Adipocyte (in vitro differentiated cells): ENCODE measurements around the gene POU2F3.

Experiments used
- DNase-seq: peaks from one replicate; pipeline ENCODE4 v3.0.0-alpha.2; 2015; ENCODE audit warnings: low read depth
- H3K27me3 ChIP-seq: replicated peaks from 2 replicates; pipeline ENCODE4 v1.7.0; 2013; ENCODE audit warnings: mild to moderate bottlenecking, low read length, moderate library complexity; ENCODE audit not compliant: control insufficient read depth, insufficient read depth
- H3K36me3 ChIP-seq: 2 replicates; pipeline ENCODE4 v1.7.0; 2013; ENCODE audit warnings: low read length, mild to moderate bottlenecking, moderate library complexity; ENCODE audit not compliant: control insufficient read depth, insufficient read depth, severe bottlenecking
- H3K4me1 ChIP-seq: 2 replicates; pipeline ENCODE4 v1.7.0; 2013; ENCODE audit warnings: mild to moderate bottlenecking, low read length, moderate library complexity; ENCODE audit not compliant: control insufficient read depth, insufficient read depth
- H3K4me3 ChIP-seq: 2 replicates; pipeline ENCODE4 v1.7.0; 2013; ENCODE audit warnings: mild to moderate bottlenecking, low read length, moderate library complexity
- H3K9ac ChIP-seq: 2 replicates; pipeline ENCODE4 v1.7.0; 2013; ENCODE audit warnings: mild to moderate bottlenecking, low read length, moderate library complexity
- H3K9me3 ChIP-seq: 2 replicates; pipeline ENCODE4 v1.7.0; 2013; ENCODE audit warnings: mild to moderate bottlenecking, low read length, moderate library complexity; ENCODE audit not compliant: control insufficient read depth

POU2F3 gene

DNA sequence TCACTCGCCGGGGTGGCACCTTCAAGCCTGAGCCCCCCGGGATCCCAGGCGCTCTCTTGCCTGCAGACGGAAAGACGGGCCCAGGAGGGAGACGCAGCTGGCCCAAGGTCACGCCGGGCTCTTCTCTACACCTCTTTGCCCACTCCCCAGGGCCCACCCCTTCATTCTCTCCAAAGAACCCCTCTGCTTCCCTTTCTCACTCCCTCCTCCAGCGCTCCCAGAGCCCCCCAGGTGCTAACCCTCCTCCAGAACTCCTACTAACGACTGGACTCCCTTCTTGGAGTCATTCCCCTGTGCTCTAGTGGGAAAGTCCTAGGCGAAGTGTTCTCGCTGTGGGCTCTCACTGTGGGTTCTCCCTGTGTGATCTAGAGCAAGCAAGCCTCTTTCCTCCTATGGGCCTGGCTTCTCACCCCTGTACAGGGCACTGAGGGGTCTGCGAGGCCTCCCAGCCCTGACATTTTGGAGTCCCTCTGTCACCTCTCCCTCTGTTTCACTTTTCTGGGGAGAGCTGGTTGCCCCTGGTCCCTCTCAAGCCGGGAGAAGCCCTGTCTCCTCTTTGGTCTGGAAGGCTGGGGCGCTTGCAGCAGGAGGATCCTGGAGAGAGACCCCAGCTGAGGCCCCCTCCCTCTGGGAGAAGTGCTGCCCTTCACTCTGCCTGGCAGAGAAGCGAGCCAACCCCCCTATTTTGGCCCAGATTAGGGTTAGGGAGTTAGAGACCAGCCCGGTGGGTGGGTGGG lies 28.2 kb upstream of the POU2F3 start:
- H3K4me1 ChIP-seq = peaks cover 68% of the 10 kb centered on the region
- peak overlapping the region; percentile 96 for H3K4me3 ChIP-seq
- no peaks in the 10 kb centered on the region for H3K27me3 ChIP-seq
- no peaks in the 10 kb centered on the region for H3K9me3 ChIP-seq
- peaks cover 12% of the 10 kb centered on the region for H3K36me3 ChIP-seq
- peak overlapping the region; percentile 98 for H3K9ac ChIP-seq
- DNase-seq = peak; percentile 51

DNA sequence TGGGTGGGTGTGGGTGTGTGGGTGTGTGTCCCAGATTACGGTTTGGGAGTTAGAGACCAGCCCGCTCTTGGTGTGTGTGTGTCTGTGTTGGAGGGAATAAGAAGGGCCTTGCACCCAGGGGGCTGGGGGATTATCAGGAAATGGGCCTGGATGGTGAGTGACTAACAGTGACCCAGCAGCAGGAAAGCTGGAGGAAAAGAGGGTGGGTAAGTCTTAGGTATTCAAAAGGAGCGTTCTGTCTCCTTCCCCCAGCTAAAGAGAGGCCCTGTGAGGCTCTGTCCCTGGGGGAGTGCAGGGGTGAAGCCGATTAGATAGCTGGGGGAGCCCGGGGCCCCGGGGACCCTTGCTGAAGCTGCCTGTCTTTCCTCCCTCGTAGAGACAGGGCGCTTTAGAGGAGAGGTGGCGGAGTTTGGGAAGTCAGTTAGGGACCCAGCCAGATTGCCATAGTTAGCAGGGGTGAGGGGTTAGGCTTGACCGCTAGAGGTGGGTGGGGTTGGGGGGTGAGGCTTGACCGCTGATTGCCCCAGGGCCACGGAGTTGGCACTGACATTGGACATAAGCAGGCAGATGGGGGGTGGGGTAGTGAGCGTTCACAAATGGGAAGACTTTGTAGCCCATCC lies 27.6 kb upstream of the POU2F3 start:
- H3K9ac ChIP-seq = peak overlapping the region; percentile 98
- peak overlapping the region; percentile 96 for H3K4me3 ChIP-seq
- H3K4me1 ChIP-seq = peaks cover 74% of the 10 kb centered on the region
- no peak for DNase-seq
- H3K36me3 ChIP-seq = peaks cover 12% of the 10 kb centered on the region
- H3K9me3 ChIP-seq = no peaks in the 10 kb centered on the region
- no peaks in the 10 kb centered on the region for H3K27me3 ChIP-seq

DNA sequence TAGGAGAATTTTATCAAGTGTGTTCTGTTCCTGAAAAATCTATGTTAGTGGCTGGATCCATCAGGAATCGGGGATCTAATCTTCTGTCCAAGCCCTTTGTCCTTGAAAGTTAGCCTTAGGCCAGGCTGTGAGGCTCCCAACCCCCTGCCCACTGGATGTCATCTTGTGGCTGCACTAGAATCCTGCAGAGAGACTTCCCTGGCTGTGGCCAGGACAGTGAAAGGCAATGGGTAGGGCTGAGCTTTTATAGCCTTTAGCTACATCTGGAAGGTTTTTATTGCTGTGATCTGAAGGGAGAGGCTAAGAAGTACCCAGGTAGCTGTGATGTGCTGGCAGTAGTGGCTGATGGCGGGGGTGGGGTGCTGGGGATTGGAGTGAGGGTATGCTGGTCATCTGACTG lies 27.0 kb upstream of the POU2F3 start:
- DNase-seq = no peak
- Histone ChIP-seq H3K27me3 (no peaks in the 10 kb centered on the region), H3K36me3 (peaks cover 12% of the 10 kb centered on the region), H3K4me1 (peaks cover 75% of the 10 kb centered on the region), H3K9me3 (no peaks in the 10 kb centered on the region), H3K4me3 (peak overlapping the region; percentile 96), H3K9ac (peak overlapping the region; percentile 98)

DNA sequence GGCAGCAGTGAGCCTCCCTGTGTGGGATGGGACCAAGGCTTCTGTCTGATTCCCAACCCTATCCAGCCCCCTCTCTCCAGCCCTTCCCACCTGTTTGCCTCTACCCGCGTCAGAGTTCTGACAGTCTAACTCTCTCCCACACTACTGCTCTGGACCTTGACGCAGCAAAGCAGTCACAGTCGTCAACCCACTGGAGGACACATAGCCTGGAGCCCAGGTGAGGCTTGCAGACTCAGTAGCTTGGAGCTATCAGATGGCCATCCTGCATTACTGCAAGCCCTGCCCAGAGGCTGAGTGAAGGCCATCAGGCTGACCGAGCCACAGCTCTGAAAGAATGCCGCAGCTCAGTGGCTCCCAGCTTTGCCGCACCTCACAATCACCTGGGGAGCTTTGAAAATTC lies 25.4 kb upstream of the POU2F3 start:
- peak overlapping the region; percentile 3 for H3K4me3 ChIP-seq
- no peaks in the 10 kb centered on the region for H3K27me3 ChIP-seq
- H3K9me3 ChIP-seq = no peaks in the 10 kb centered on the region
- peaks cover 12% of the 10 kb centered on the region for H3K36me3 ChIP-seq
- peak overlapping the region; percentile 98 for H3K9ac ChIP-seq
- peaks cover 76% of the 10 kb centered on the region for H3K4me1 ChIP-seq
- no peak for DNase-seq

DNA sequence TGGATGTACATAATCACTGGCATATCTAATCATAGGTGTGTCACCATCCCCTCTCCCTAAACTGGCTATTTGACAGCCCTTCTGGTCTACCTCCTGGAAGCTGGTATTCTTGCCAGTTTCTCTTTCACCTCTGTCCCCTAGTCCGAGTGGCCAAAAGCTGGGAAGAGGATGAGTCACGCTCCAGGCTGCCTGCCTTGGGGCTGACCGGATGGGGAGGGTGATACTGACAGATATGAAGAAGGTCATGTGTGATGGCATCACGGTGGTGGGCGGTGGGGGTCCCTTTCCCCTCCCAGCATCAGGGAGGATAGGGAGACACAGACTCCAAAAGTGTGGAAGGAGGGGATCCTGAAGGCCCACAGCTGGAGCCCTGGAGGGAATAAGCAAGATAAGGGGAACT lies 24.3 kb upstream of the POU2F3 start:
- Histone ChIP-seq H3K4me3 (peak overlapping the region; percentile 38), H3K9ac (peak overlapping the region; percentile 28), H3K27me3 (no peaks in the 10 kb centered on the region), H3K36me3 (peaks cover 12% of the 10 kb centered on the region), H3K4me1 (peaks cover 79% of the 10 kb centered on the region), H3K9me3 (no peaks in the 10 kb centered on the region)
- peak; percentile 66 for DNase-seq

DNA sequence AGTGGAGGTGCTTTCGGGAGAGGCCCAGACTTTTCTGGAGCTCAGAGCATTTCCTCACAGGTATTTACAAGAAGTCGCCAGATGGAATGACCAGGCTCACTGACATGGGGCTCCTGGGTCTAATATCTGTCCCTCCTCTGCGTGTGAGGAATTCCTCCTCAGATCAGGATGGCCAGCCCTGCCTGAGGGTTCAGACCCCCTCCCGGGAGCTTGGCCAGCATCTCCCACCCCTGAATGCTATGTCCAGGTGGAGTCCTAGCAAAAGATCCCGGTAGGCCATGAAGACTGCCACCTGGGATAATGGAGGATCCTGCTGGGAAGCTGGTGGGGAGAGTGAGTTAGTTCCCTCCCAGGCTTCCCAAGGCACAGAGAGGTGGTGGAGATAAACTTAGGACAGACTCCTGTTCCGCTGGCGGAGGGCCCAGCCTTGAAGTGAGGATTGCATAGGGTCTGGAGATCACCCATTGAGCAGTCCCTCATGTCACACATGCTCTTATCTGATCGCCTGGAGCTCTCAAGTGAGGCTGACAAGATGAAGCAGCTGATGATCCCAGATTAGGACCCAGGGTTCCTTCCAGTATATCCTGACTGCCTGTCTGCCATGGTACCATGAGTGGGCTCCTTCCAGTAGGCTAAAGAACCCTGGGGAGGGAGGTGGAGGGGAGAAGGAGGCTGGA lies 23.4 kb upstream of the POU2F3 start:
- Histone ChIP-seq H3K4me1 (peaks cover 88% of the 10 kb centered on the region), H3K9me3 (no peaks in the 10 kb centered on the region), H3K9ac (peak overlapping the region; percentile 28), H3K36me3 (peaks cover 12% of the 10 kb centered on the region), H3K4me3 (peak overlapping the region; percentile 38), H3K27me3 (no peaks in the 10 kb centered on the region)
- DNase-seq = no peak

DNA sequence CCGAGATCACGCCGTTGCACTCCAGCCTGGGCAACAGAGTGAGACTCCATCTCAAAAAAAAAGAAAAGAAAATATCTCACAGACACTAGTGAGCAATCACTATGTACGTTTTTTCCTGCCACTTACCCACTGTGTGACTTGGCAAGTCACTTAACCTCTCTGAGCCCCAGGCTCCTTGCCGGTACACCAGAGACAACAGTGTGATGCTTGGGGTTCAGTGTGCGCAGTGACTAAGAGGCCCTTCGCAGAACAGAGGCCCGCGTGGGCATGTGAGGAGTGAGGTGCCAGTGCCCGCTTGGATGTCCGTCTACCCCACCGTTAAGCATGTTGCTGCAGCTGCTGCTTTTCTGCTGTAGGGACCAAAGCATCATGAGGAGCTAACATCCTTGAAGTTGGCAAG lies 22.4 kb upstream of the POU2F3 start:
- Histone ChIP-seq H3K36me3 (peaks cover 12% of the 10 kb centered on the region), H3K9me3 (no peaks in the 10 kb centered on the region), H3K9ac (peak overlapping the region; percentile 8), H3K4me3 (no peak overlapping the region), H3K4me1 (peaks cover 94% of the 10 kb centered on the region), H3K27me3 (no peaks in the 10 kb centered on the region)
- DNase-seq = no peak

DNA sequence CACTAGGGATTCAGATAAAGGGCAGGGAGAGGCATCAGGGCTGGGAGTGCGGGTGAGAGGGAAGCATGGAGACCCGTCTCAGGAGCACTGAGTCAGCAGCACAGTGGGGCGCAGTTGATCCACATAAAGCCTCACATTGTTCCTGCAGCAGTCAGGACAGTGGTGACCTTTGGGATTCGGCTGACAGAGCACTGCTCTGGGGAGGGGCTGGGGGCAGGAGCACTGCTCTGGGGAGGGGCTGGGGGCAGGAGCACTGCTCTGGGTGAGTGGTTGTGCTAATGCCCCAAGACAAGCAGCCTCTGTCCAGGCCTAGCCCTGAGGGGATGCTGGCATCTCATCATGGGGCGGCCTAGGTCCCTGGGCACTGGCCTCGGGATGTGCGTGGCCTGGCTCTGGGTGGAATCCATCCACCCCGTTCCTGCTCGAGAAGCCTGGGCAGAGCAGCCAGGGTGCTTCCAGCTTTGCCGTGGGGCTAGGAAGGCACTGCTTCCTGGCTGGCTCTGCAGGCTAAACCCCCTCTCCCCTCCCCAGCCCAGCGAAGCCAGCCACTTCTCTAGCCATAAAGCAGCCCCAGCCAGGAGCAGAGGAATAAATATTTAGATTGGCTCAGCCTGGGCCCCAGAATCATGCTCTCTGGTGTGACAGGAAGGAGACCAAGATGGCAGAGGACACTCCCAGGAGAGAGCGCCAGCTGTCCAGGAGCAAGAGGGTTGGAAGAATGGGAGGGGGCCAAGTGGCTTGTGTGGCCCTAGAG lies 21.8 kb upstream of the POU2F3 start:
- no peaks in the 10 kb centered on the region for H3K27me3 ChIP-seq
- peak overlapping the region; percentile 39 for H3K9ac ChIP-seq
- H3K4me3 ChIP-seq = no peak overlapping the region
- no peaks in the 10 kb centered on the region for H3K9me3 ChIP-seq
- no peak for DNase-seq
- peaks cover 13% of the 10 kb centered on the region for H3K36me3 ChIP-seq
- H3K4me1 ChIP-seq = peaks cover 90% of the 10 kb centered on the region

DNA sequence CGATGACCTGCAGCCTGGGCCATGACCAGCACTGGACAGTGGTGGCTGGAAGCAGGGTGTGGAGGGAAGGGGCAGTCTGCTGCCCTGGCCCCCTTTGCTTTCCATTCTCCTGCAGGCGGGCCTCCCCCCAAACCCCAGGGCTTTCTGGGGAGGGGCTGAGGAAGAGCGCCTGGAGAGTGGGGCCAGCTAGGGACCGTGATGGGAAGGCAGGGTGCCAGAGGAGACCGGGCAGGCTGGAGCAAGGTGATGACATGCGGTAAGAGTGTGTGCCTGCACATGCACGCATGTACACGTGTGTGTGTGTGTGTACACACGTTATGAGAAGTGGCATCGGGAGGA lies 21.3 kb upstream of the POU2F3 start:
- Histone ChIP-seq H3K9me3 (no peaks in the 10 kb centered on the region), H3K9ac (peak overlapping the region; percentile 39), H3K4me1 (peaks cover 84% of the 10 kb centered on the region), H3K27me3 (no peaks in the 10 kb centered on the region), H3K4me3 (no peak overlapping the region), H3K36me3 (peaks cover 19% of the 10 kb centered on the region)
- DNase-seq = no peak

DNA sequence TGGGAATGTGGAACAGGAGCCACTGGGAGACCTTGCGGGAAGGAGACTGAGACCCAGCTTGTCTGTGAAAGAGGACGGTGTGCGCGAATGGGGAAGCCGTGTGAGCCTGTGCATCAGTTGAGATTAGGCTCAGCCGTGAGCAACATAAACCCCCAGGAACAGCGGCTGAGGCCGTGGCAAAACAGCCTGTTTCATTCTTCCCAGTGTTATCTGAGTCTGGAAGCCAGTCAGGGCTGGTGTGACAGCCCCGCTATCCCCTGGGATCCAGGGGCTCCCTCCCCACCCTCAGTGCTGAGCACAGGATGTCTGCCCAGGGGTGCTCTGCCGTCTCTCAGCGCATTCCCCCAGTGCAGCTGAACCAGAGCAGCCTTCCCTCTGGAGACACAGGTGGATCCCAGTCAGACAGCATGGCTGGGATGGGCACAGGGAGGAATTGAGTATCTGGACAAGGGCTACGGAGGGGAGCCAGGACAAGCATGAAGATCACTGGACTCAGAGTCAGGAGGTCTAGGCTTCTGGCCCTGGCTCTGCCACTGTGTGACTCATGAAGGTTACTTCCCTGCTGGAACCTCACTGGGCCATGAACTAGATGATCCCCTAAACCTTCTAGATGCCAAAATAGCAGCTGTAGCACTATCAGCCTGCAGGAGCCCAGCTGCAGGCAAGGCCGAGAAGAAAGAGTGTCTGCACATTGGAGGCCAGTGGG lies 20.6 kb upstream of the POU2F3 start:
- DNase-seq = no peak
- H3K36me3 ChIP-seq = peaks cover 22% of the 10 kb centered on the region
- H3K9ac ChIP-seq = peak overlapping the region; percentile 39
- H3K9me3 ChIP-seq = no peaks in the 10 kb centered on the region
- no peak overlapping the region for H3K4me3 ChIP-seq
- H3K27me3 ChIP-seq = no peaks in the 10 kb centered on the region
- peaks cover 84% of the 10 kb centered on the region for H3K4me1 ChIP-seq
